Left kidney (tissue), 2 donors: ENCODE results near the gene LENG9. TPM values are rescaled to one million over a fixed set of nuclear protein-coding genes. Genes with fewer than 3 reads are reported as not detected.
A peak's percentile ranks its signal among the peaks of the same experiment; 100 is the strongest.

ENCODE experiments used
- DNase-seq: peaks from one replicate; pipeline ENCODE4 v3.0.0-alpha.2; 2013
- polyA plus RNA-seq: library from polyadenylated mRNA; unstranded; fragments of 120-200 nt; gene quantifications from one replicate; pipeline ENCODE4 v1.2.1, GENCODE V29; 2013; ENCODE audit not compliant: insufficient read length

LENG9 gene
- polyA plus RNA-seq, 1 donor, result 1.7 TPM

DNA sequence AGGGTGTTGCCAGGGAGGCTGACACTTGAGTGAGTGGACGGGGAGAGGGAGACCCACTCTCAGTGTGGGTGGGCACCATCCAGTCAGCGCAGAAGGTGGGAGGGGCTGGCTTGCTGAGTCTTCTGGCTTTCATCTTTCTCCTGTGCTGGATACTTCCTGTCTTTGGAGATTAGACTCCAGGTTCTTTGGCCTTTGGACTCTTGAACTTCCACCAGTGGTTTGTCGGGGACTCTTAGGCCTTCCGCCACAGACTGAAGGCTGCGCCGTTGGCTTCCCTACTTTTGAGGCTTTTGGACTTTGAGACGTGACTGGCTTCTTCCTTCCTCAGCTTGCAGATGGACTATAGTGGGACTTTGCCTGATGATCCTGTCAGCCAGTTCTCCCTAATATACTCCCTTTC, 18.8 kb downstream of the LENG9 start:
- no peak for DNase-seq

DNA sequence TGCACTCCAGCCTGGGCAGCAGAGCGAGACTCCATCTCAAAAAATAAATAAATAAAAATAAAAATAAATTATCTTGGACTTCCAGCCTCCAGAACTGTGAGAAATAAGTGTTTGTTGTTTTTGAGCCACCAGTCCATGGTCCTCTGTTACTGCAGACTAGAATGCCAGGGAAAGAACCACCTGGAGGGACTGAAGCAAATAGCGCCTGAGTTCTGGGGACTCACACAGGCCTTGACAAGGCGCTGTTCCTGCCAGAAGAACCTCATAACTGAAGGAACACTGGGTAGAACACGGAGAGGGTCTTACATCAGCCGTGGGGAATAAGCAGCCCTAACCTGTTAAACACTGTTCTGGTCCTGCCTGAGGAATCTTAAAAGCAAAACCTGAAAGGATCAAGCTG, 22.9 kb downstream of the LENG9 start:
- DNase-seq, result no peak

GRCh38 chr19:54439174-54439851, 24.3 kb downstream of the LENG9 start:
- no peak for DNase-seq

- no peak for DNase-seq
Measured at GRCh38 chr19:54436628-54437252, 26.8 kb downstream of the LENG9 start.

DNA sequence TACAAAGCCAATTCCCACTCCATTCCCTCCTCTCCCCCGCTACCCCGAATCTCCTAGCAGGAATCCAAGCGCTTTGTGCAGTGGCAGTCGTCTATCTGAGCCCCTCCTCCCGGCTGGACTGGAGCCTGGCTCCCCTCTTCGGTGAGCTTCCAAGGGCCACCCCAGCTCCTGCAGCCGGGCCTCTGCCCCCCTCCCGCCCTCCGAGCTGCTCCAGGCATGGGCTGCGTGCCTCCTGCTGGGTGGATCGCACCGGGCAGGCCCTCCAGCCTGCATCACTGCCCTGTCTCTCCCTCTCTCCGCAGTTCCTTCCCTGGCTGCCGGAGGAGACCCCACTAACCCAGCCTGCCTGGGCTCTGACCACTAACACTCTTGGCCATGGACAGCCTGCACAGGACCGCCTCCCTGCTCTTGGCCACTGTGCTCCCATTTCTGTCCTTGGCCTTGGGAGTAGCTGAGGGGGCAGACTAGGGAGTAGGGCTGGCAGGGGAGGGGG, 27.5 kb downstream of the LENG9 start:
- DNase-seq, result no peak

DNA sequence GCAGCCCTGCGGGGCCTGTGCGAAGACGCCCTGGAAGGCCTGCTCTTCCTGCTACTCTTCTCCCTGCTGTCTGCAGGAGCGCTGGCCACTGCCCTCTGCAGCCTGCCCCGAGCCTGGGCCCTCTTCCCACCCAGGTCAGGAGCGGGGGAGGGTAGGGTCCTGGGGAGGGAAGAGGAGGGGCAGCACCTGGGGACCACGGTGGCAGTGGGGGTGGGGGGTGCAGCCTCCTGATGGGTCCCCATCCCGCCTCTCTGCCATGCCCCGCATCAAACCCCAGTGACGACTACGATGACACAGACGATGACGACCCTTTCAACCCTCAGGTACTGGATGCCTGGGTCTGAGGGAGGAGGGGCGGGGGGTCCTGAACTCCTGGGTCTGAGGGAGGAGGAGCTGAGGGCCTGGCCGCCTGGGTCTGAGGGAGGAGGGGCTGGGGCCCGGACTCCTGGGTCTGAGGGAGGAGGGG, 28.0 kb downstream of the LENG9 start:
- DNase-seq, result no peak

DNA sequence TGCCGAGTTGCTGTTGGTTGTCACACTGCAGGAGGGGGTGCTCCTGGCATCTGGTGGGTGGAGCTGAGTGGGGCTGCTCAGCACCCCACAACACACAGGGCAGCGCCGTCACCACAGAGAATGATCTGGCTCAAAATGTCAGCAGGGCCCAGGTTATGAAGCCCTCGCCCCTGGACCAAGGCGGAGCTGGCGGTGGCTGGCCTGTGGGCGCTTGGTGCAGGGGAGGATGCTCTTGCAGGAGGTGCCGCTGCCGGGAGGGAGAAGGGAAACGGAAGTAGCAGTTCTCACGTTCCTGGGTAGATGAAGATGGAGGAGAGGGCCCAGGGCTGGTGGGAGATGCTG, 28.7 kb downstream of the LENG9 start:
- no peak for DNase-seq

DNA sequence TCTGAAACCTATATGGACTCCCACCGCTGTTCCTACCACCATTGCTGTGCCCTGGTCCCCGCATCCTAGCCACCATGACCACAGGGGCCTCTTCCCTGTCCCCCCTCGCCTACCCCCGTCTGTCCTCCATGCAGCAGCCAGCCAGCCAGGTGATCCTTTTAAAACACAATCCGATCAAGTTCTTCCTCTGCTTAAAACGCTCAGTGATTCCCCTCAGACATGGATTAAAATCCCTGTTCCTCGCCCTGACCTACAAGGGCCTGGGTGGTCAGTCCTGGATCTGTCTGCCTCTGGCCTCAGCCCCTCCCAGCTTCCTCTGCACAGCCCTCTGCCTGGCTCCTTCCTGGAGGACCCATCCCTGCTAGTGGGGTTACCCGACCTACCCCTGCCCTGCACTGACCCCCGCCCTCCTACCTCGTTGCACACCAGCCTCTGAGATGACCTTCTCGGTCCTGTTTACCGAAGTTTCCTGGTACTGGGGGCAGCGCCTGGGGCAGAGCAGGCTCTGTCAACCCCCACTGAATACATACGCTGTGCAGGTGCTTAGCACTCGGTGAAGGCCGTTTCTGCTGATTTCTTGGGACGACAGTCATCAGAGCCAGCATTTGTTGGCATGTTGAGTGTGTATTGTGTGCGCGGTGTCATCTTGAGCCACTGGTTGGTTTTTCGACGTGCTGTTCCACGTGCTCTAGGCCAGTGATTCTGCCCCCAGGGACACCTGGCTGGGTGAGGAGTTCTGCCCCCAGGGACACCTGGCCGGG, 29.3 kb downstream of the LENG9 start:
- DNase-seq, result no peak

- no peak for DNase-seq
Measured at GRCh38 chr19:54433697-54434096, 29.9 kb downstream of the LENG9 start.

DNA sequence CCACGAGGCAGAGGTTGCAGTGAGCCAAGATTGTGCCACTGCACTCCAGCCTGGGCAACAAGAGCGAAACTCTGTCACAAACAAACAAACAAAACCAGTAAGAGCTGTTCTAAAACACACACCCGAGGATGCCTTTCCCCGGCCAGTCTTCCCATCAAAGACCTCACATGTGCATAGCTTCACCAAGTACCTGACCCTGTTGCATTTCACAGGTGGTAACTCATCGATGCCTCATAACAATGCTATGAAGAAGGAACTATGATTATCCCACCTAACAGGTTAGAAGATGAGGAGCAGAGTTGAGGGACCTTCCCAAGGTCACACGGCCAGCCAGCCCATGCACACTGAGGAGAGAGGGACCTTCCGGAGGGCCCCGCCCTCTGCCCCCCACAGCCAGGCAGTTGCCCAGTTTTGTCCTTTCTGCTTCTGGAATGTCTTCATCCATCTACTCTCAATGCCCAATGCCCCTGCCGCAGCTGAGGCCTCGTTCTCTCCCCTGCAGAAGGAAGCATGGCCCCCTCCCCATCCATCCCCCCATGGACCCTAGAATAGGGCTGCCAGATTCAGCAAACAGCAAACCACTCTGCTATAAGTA, 31.3 kb downstream of the LENG9 start:
- DNase-seq, result no peak

DNA sequence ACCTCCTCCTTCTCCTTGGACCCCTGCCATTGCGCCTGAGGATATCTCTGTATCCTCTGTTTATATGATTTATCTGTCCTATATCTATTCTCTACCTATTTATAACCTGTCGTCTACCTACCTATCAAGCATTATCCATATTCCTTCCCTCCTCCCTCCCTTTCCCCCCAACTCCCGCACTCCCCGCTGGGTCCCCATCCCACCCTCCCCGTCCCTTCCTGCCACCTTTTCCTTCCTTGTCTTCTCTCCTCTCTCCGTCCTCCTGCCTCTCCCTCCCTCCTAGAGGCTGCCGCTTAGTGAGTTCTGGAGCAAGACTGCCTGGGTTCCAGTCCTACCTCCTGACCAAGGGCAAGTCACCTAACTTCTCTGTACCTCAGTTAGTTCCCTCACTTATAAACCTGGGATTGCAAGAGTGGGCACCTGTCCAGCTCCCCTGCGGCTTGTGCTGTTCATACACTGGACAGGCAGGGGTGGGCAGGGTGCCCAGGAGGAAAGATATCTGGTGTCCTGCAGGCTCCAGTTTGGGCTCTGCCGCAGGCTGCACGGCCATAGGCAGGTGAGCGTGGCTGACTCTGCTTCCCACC, 32.2 kb downstream of the LENG9 start:
- DNase-seq, result no peak

- DNase-seq, result peak; percentile 71
Measured at GRCh38 chr19:54430306-54431254, 33.0 kb downstream of the LENG9 start.

DNA sequence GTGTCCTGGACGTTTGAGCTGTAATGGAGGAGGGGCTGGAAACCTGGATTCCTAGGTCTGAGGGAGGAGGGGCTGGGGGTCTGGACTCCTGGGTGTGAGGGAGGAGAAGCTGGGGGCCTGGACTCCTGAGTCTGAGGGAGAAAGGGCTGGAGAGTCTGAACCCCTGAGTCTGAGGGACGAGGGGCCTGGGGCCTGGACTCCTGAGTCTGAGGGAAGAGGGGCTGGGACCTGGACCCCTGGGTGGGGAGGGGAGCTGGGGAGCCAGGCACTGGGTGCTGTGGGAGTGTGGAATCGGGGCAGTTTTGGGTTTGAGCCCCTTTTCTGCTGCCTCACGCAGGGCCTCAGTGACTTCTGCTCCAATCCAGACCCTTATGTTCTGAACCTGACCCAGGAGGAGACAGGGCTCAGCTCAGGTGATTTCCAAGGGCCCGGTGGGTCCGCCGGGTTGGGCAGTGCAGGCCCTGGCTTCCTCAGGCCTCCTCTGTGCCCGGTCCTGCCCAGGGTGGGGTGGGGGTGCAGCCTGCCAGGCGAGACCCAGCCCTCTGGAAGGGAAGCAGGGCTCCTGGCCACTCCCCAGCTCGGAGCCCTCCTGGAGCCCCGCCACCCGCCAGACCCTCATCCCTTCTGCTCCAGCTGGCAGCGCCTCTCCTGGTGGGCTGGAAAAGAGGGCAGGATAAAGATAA, 33.9 kb downstream of the LENG9 start:
- no peak for DNase-seq

DNA sequence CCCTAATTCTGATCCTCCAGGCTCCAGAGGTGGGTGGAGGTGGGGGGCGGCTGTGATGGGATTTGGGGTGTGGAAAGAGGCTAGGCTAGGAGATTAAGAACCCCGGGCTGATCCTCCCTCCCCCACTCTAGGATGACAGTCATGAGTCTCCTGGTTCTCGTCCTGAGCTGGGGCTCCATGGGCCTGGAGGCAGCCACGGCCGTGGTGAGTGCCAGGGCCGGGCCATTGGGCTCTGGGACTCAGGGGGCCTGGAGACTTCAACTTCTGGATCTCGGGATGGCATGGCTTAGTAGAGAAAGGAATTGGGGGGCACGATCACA, 34.4 kb downstream of the LENG9 start:
- DNase-seq, result no peak

DNA sequence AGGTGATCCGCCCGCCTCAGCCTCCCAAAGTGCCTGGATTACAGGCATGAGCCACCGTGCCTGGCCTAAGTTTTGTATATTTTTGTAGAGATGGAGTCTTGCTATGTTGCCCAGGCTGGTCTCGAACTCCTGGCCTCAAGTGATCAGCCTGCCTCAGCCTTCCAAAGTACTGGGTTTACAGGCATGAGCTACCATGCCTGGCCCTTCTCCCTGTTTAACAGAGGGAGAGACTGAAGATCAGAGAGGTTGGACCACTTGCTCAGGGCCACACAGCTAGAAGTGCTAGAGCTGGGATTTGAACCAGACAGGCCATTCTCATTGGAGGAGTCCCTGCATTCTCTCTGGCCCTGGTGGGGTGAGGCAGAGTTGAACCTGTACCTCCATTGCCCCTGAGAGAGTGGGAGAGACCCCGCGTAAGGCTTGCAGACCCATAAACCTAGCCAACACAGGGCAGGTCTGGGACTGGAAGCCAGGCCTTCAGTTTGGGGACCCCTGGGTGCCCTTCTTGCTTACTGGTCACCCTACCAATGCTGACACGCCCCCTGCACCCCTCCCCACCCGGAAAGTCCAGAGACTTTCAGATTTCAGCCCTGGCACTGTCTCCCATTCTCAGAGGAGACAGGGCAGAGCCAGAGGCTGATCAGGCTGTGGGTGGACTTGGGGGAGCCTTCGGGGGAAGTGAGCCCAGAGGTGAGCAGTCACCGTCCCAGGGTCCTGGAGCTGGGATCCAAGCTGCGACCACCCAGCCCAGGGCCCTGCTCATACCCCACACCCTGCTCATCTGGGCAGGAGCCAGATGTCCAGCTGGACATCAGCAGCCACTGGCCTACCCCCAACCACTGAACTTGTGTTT, 35.0 kb downstream of the LENG9 start:
- no peak for DNase-seq

DNA sequence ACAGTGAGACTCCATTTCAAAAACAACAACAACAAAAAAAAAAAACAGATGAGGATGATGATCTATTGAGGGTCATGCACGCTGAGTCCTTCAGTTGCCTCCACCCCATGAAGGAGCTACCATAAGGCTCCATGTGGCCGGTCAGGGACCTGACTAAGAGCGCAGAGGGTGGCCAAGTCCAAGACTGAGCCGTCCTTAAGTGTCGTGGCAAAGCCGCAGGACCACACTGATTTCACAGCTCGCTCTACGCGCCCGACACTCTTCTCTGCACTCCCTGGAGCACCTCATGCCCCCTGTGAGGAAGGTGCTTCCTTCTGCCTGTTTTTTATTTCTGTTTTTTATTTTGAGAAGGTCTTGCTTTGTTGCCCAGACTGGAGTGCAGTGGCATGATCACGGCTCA, 36.0 kb downstream of the LENG9 start:
- DNase-seq, result no peak

- DNase-seq, result no peak
Measured at GRCh38 chr19:54426291-54426931, 37.2 kb downstream of the LENG9 start.

GRCh38 chr19:54425382-54425723, 38.2 kb downstream of the LENG9 start:
- no peak for DNase-seq

- DNase-seq, result no peak
Measured at GRCh38 chr19:54424660-54425381, 38.8 kb downstream of the LENG9 start.
